HG03520 (cell line): ENCODE results near the gene SLC6A18.

Experiments used
- ATAC-seq: cut with Tn5 transposase; IDR thresholded peaks from one replicate; pipeline ENCODE4 v1.9.1; 2021; ENCODE audit warnings: mild to moderate bottlenecking, moderate library complexity; ENCODE audit not compliant: unreplicated experiment

SLC6A18 gene

GRCh38 chr5:1225081-1225480 lies at the start of gene SLC6A18:
TSS of gene SLC6A18 (plus strand) at chr5:1225381. CDS start at chr5:1225478, 97 bp downstream.
- no peak for ATAC-seq

GRCh38 chr5:1175801-1176472 lies 49.2 kb upstream of the SLC6A18 start:
- no peak for ATAC-seq

GRCh38 chr5:1176473-1177391 lies 48.4 kb upstream of the SLC6A18 start:
- no peak for ATAC-seq

- no peak for ATAC-seq
These were observed 47.2 kb upstream of the SLC6A18 start for GRCh38 chr5:1177826-1178528.

- ATAC-seq = no peak
These were observed 46.4 kb upstream of the SLC6A18 start for GRCh38 chr5:1178529-1179382.

GRCh38 chr5:1179383-1179715 lies 45.8 kb upstream of the SLC6A18 start:
- no peak for ATAC-seq

GRCh38 chr5:1180096-1180495 lies 45.1 kb upstream of the SLC6A18 start:
- no peak for ATAC-seq

GRCh38 chr5:1180841-1181271 lies 44.3 kb upstream of the SLC6A18 start:
- no peak for ATAC-seq

- no peak for ATAC-seq
These were observed 43.5 kb upstream of the SLC6A18 start for GRCh38 chr5:1181451-1182359.

GRCh38 chr5:1182360-1182632 lies 42.9 kb upstream of the SLC6A18 start:
- no peak for ATAC-seq

- ATAC-seq = no peak
These were observed 42.4 kb upstream of the SLC6A18 start for GRCh38 chr5:1182633-1183423.

- no peak for ATAC-seq
These were observed 41.6 kb upstream of the SLC6A18 start for GRCh38 chr5:1183424-1184162.

- no peak for ATAC-seq
These were observed 41.1 kb upstream of the SLC6A18 start for GRCh38 chr5:1184163-1184470.

- no peak for ATAC-seq
These were observed 40.7 kb upstream of the SLC6A18 start for GRCh38 chr5:1184481-1184880.

GRCh38 chr5:1185038-1185627 lies 40.0 kb upstream of the SLC6A18 start:
- ATAC-seq = no peak

GRCh38 chr5:1185629-1186350 lies 39.4 kb upstream of the SLC6A18 start:
- ATAC-seq = no peak
